Activated CD4-positive, CD25-positive, alpha-beta regulatory T cell treated with anti-CD3 and anti-CD28 coated beads, Interleukin-2, amount 50 U/mL, for 72 hours (primary cell): ENCODE results near the gene LRRC38.
"Not testable (repeated sequence)": the region's sequence is repeated elsewhere in the genome, so short reads cannot be mapped to it uniquely, and the experiment has no call there.

Experiments used
- DNase-seq: peaks from one replicate; pipeline ENCODE4 v3.0.0; 2021

LRRC38 gene

DNA sequence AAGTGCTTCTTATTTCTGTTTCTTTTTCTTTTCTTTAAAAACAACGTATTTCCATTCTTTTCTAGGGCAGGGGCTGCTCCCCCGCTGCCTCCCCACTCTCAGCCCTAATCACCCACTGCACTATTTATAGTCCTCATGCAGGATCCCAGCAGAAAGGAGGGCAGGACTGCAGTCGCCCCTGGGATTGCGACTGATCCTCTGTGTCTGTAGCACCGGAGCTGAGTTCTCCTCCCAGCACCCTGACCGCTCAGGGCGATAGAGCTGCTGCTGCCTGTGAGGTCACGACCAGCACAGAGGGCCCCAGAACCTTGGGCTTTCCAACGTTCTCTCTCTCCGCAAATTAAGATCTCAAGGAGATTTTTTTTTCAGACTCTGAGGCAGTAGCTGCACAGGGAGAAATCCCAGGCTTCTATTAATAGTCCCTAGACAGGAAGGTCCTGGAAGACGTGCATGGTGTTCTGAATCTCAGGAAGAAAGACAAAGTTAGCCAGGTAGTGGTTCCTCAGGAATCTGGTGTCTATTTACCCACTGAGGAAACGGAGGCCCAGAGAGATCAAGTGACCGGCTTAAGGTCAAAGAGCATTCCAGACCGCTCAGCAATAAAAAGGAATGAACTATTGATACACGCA is 56.8 kb downstream of the LRRC38 start:
- DNase-seq = no peak

GRCh38 chr1:13451399-13451965 is 62.3 kb downstream of the LRRC38 start:
- DNase-seq = no peak

- DNase-seq = no peak
Measured at GRCh38 chr1:13450204-13450603, 63.6 kb downstream of the LRRC38 start.

- DNase-seq = no peak
Measured at GRCh38 chr1:13443335-13443979, 70.3 kb downstream of the LRRC38 start.

DNA sequence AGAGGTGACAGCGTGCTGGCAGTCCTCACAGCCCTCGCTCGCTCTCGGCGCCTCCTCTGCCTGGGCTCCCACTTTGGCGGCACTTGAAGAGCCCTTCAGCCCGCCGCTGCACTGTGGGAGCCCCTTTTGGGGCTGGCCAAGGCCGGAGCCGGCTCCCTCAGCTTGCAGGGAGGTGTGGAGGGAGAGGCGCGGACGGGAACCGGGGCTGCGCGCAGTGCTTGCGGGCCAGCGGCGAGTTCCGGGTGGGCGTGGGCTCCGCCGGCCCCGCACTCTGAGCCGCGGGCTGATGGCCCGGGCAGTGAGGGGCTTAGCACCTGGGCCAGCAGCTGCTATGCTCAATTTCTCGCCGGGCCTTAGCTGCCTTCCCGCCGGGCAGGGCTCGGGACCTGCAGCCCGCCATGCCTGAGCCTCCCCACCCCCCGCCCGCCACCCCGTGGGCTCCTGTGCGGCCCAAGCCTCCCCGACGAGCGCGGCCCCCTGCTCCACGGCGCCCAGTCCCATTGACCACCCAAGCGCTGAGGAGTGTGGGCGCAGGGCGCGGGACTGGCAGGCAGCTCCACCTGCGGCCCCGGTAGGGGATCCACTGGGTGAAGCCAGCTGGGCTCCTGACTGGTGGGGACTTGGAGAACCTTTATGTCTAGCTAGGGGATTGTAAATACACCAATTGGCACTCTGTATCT is 74.6 kb downstream of the LRRC38 start:
- not testable (repeated sequence) for DNase-seq

GRCh38 chr1:13435458-13435857 is 78.3 kb downstream of the LRRC38 start:
- no peak for DNase-seq

GRCh38 chr1:13433694-13434358 is 80.0 kb downstream of the LRRC38 start:
- DNase-seq = not testable (repeated sequence)

DNA sequence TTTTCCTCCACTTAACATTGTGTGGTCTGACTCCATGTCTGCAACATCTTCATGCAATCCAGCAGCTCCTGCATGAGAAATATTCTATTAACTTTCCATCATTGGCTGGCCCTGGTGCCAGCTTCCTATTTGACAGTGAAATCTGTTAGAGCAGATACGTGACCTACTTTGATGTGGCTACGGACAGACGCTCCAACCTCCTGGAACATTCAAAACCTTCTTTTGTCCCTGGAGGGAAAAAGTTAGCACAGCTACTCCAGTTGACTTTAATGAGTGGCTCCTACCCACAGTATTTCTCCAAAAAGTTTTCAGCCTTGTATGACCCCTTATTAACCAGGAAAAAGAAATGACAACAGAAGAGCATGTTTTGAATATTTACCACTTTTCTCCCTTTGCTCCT is 81.6 kb downstream of the LRRC38 start:
- no peak for DNase-seq

DNA sequence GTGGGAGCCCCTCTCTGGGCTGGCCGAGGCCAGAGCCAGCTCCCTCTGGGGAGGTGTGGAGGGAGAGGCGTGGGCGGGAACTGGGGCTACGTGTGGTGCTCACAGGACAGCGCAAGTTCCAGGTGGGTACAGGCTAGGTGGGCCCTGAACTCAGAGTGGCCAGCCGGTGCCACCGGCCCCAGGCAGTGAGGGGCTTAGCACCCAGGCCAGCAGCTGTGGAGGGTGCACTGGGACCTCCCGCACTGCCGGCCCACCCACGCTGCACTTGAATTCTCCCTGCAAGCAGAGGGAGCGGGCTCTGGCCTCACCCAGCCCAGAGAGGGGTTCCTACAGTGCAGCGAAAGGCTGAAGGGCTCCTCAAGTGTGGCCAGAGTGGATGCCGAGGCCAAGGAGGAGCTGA is 83.3 kb downstream of the LRRC38 start:
- no peak for DNase-seq
